K562 (cell line): Measurements from ENCODE around the gene SIGLEC7. TPM values are rescaled to one million over a fixed set of nuclear protein-coding genes. Genes with fewer than 3 reads are reported as not detected.

Experiments used
- ARID3B ChIP-seq: fragments of 250-450 bp; sonication (Bioruptor Pico); IDR thresholded peaks from 2 replicates; pipeline ENCODE4 v1.4.0; 2020; ENCODE audit warnings: borderline replicate concordance
- CREM ChIP-seq: IDR thresholded peaks from 2 replicates; pipeline ENCODE4 v1.6.1; 2014; ENCODE audit warnings: antibody characterized with exemption, low read depth
- FOXP4 ChIP-seq: sonication (generic); formaldehyde crosslinking; IDR thresholded peaks from 2 replicates; pipeline ENCODE4 v1.8.0; 2022; ENCODE audit warnings: mild to moderate bottlenecking, missing genetic modification reagents, borderline replicate concordance
- GABPA ChIP-seq: fragments of 200-800 bp; sonication (Bioruptor generic); conservative IDR thresholded peaks from 2 replicates; pipeline ENCODE4 v1.6.1; 2016; ENCODE audit warnings: low read depth, missing genetic modification characterization, missing compliant biosample characterization
- JUND ChIP-seq, 2 experiments: IDR thresholded peaks; 2 replicates in 1 of 2; 3 replicates in 1 of 2; pipeline ENCODE4 v1.6.1; 2011; ENCODE audit warnings: borderline replicate concordance in 2 of 2, low read depth in 2 of 2, low read length in 2 of 2, improper control_type of control experiment in 1 of 2, missing biosample characterization in 1 of 2, missing genetic modification characterization in 1 of 2, missing genetic modification reagents in 1 of 2
- MAX ChIP-seq: sonication (generic); formaldehyde crosslinking; IDR thresholded peaks from 2 replicates; pipeline ENCODE4 v1.9.0; 2022; ENCODE audit warnings: mild to moderate bottlenecking, missing genetic modification reagents
- MAZ ChIP-seq, 2 experiments: fragments of 450-650 bp in 1 of 2; sonication (generic) in 1 of 2; formaldehyde crosslinking; IDR thresholded peaks in 1 of 2; conservative IDR thresholded peaks in 1 of 2; 2 replicates each; pipeline versions ENCODE4 v1.4.0 to v1.5.0; 2020; ENCODE audit warnings: mild to moderate bottlenecking in 1 of 2, missing genetic modification reagents in 1 of 2
- MLLT1 ChIP-seq, 2 experiments: fragments of 450-650 bp; IDR thresholded peaks; 2 replicates each; pipeline ENCODE4 v1.6.1; 2016
- NR1H2 ChIP-seq: sonication (generic); formaldehyde crosslinking; IDR thresholded peaks from 2 replicates; pipeline ENCODE4 v1.4.0; 2020; ENCODE audit warnings: mild to moderate bottlenecking, missing genetic modification reagents
- NR2C2 ChIP-seq, 2 experiments: fragments of 200-800 bp in 1 of 2; sonication (Bioruptor generic) in 1 of 2; sonication (generic) in 1 of 2; formaldehyde crosslinking in 1 of 2; IDR thresholded peaks; 2 replicates each; pipeline versions ENCODE4 v1.6.1 to v1.8.0; 2016 to 2022; ENCODE audit warnings: mild to moderate bottlenecking in 1 of 2, missing compliant biosample characterization in 1 of 2, missing genetic modification characterization in 1 of 2, missing genetic modification reagents in 1 of 2
- RAD51 ChIP-seq: fragments of 450-650 bp; IDR thresholded peaks from 2 replicates; pipeline ENCODE4 v1.7.1; 2016; ENCODE audit warnings: low read depth, mild to moderate bottlenecking, borderline replicate concordance
- USF1 ChIP-seq: sonication (generic); formaldehyde crosslinking; IDR thresholded peaks from 2 replicates; pipeline ENCODE4 v1.9.0; 2022; ENCODE audit warnings: mild to moderate bottlenecking, missing genetic modification reagents
- ZBTB17 ChIP-seq: fragments of 450-650 bp; formaldehyde crosslinking; IDR thresholded peaks from 2 replicates; pipeline ENCODE4 v1.4.0; 2020; ENCODE audit warnings: mild to moderate bottlenecking
- ZNF3 ChIP-seq: fragments of 250-450 bp; sonication (Bioruptor Pico); IDR thresholded peaks from 2 replicates; pipeline ENCODE4 v1.5.0; 2021; ENCODE audit warnings: mild to moderate bottlenecking, moderate library complexity
- ZNF696 ChIP-seq: fragments of 250-450 bp; sonication (Bioruptor Pico); conservative IDR thresholded peaks from 2 replicates; pipeline ENCODE4 v1.4.0; 2020; ENCODE audit warnings: mild to moderate bottlenecking, moderate library complexity
- polyA plus RNA-seq, 8 experiments: library from polyadenylated mRNA; depleted of rRNA in 4 of 8; stranded (reverse) in 5 of 8; unstranded in 3 of 8; fragments of >200 nt; fragmentation: Nextera tagmentation in 2 of 8; fragmentation: Illumina TruSeq in 1 of 8; extraction: Ambion mirVana in 2 of 8; extraction: Trizol in 1 of 8; gene quantifications; 2 replicates each; pipeline versions ENCODE4 v1.2.1 to v1.2.3, GENCODE V29; 2011 to 2014; ENCODE audit warnings: inconsistent platforms in 1 of 8, missing spikeins in 1 of 8
- total RNA-seq, 7 experiments: library from RNA; depleted of rRNA in 6 of 7; stranded (reverse); fragments of >200 nt in 6 of 7; fragmentation: Illumina TruSeq in 2 of 7; extraction: Trizol in 2 of 7; gene quantifications; 2 replicates each; pipeline versions ENCODE4 v1.2.1 to v1.2.3, GENCODE V29; 2011 to 2021; ENCODE audit warnings: low replicate concordance in 1 of 7

SIGLEC7 gene
- total and polyA plus RNA-seq, 9 of the 15 experiments (the other 6 are each of a cell fraction or from before 2014, with no cell fraction given), result 0.10 to 0.12 TPM; not detected in 7

- TF ChIP-seq MLLT1 (IDR thresholded peaks at IDR 0.05) (0 out of 4 replicates have a peak, but pooled peaks of 1 of the 2 experiments have one; percentile 26), ZBTB17 (peak; percentile 92), FOXP4 (no peak), NR2C2 (CRISPR knock-in tag; IDR thresholded peaks at IDR 0.05) (no peak), NR2C2 (tag; IDR thresholded peaks at IDR 0.05) (peak; percentile 79), CREM (0 out of 2 replicates have a peak, but pooled peaks have one; percentile 32), JUND (IDR thresholded peaks at IDR 0.05; ENCODE audit: borderline replicate concordance, low read depth, low read length) (peak; percentile 32; the same call in 1 of the 2 replicates), JUND (tag; IDR thresholded peaks at IDR 0.05; ENCODE audit: borderline replicate concordance, low read depth, low read length) (no peak), USF1 (CRISPR knock-in tag) (peak; percentile 89), ZNF696 (CRISPR knock-in tag) (no peak), MAX (CRISPR knock-in tag) (peak; percentile 63), NR1H2 (CRISPR knock-in tag) (no peak), ZNF3 (CRISPR knock-in tag) (no peak), GABPA (tag) (peak; percentile 32; the same call in 1 of the 2 replicates), MAZ (CRISPR knock-in tag; conservative IDR thresholded peaks at IDR 0.05 in 1 of 2, IDR thresholded peaks at IDR 0.05 in 1 of 2) (peak in 1 of 2 experiments; percentile 58; a peak in 1 of 4 replicates), ARID3B (no peak), RAD51 (peak; percentile 25; the same call in 1 of the 2 replicates)
Measured at GRCh38 chr19:51166846-51167490, 24.9 kb downstream of the SIGLEC7 start (continued).
